Middle frontal gyrus (tissue), 1 donor: ENCODE data around the gene RRP1B.

Experiments
- DNase-seq: peaks from one replicate; pipeline ENCODE4 v3.0.0-alpha.2; 2015; ENCODE audit warnings: low spot score; ENCODE audit errors: extremely low spot score

The RRP1B gene

DNA sequence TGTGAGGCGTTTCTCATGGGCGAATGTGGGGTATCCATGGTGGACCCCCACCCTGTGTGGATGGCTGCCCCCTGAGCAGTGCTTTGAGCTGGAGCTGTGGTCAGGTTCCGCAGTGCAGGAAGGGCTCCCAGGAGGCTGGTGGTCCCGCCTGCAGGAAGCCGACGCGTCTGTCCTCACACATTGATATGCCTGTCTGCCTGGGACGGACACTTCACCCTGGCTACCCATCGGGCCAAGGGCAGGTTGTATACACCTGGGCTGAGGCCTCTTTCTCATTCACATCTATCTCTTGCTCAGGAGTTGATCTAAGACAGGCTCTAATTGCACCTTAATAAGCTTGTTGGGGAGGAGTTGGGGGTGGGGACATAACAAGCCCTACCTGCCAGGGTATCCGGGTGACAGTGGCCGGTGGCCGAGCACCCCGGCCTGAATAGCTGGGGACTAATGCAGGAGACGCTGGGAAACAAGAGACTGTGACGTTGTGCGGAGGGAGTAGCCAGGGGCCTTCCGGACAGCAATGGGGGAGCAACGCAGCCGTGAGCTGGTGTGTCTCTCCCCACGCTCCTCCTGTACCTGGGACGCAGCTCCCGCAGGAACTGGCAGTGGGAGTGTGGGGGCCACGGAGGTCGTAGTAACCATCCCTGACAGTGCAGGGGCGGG, 81.3 kb downstream of the RRP1B start:
- DNase-seq = no peak

DNA sequence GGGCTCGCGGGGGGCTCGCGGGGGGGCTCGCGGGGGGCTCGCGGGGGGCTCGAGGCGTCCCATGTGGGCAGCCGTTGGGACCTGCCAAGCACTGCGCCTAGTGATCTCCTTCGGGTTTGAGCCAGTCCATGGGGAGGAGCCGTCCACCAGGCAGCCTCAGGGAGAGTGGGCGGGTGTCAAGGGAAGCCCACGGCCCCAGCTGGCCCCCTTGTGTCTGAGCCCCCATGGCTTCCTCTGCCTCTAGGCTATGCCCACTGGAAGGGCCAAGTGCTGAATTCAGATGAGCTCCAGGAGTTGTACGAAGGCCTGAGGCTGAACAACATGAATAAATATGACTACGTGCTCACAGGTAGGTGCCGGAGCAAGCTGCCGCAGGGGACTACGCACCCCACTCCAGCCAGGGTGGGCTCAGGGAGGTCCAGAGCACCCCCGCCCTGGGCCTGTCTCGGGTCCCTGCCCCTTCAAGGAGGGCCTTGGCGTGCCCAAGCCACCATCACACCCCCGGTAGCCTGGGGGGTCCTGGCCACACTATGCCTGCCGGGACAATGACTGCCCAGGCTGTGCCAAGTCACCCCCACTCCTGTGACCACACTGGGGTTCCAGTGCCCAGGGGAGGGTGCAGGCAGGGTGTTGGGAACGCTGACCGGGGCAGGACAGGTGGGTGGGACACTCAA, 82.2 kb downstream of the RRP1B start:
- DNase-seq = no peak

DNA sequence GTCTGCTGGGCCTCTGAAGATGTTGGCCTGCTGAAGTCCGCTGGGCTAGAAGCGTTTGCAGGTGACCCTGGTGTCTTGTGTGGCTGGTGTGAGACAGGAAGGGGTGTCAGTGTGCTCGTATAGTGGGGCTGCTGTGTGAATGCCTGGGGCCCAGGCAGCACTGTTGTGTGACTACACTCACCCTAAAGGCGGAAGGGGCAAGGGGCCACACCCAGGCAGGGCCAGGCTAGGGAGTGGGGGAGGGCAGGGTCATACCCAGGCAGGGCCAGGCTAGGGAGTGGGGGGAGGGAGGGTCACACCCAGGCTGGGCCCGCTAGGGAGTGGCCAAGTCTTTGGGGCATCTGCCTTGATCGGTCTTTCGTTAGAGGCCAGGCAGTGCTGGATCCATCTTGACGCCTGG, 84.6 kb downstream of the RRP1B start:
- no peak for DNase-seq

DNA sequence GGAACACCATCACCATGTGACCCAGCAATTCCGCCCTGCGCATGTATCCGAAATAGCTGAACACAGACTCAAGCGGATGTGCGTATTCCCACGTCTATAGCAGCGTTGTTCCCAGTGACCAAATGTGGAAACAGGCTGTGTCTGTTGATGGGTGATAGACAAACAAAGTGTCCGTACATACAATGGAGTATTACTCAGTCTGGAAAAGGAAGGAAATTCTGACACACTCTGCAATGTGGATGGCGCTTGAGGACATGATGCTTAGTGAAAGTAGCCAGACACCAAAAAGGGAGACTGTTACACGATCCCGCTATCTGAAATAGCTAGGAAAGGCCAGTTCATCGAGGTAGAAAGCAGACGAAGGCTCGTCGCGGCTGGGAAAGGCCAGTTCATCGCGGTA, 85.4 kb downstream of the RRP1B start:
- no peak for DNase-seq
